GM21786 (cell line): ENCODE data around the gene ZNF3.

ENCODE experiments used
- ATAC-seq: cut with Tn5 transposase; IDR thresholded peaks from one replicate; pipeline ENCODE4 v1.9.1; 2021; ENCODE audit not compliant: unreplicated experiment

ZNF3 gene

DNA sequence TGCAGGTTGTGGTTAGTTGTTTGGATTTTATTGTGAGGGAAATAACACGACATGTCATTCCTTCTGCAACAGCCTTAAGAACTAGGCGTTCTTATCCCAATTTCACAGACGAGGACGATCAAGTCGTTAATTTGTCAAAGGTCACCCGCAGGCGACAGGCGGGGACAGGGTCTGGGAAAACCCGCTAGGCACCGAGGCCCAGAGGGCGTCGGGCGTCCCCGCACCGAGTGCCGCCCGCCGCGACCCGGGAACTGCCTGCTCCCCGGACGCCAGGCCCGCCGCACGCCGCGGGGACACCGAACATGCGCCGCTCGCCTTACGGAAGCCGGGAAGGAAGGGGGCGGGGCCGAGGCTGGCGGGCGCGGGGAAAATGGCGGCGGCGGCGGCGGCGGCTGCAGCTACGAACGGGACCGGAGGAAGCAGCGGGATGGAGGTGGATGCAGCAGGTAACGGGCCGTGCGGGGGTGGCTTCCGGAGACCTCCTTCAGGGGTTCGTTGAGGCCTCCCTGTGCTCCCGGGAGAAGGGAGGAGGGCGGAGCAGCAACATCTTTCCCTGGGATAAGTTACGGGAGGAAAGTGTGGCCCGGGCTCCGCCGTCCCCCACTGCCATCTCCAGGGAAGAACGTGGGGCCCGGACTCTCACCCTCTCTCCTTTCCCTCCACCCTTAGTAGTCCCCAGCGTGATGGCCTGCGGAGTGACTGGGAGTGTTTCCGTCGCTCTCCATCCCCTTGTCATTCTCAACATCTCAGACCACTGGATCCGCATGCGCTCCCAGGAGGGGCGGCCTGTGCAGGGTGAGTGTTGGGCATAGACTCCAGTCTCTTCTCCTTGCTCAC lies 7.3 kb upstream of the ZNF3 start, which contains the start of gene COPS6:
Gene COPS6 (plus strand): TSS at position 349 of the 837 bp plus-strand sequence. CDS start 22 bp downstream, at position 371.
- peak; percentile 66 for ATAC-seq

DNA sequence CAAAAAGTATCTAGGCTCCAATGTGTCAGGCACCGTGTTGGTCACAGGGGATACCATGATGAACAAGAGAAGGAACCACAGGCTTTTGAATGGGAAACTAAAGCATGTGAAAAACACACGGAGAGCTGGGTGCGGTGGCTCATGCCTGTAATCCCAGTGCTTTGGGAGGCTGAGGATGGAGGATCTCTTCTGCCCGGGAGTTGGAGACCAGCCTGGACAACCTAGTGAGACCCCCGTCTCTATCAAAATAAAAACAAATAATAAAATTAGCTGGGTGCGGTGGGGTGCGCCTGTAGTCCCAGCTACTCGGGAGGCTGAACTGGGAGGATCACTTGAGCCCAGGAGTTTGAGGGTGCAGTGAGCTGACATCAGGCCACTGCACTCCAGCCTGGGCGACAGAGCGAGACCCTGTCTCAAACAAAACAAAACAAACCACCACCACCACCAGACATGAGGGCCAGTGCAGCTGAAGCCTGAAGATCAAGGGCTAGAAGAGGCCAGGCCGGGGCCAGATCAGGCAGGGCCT lies 6.6 kb upstream of the ZNF3 start:
- peak; percentile 25 for ATAC-seq

DNA sequence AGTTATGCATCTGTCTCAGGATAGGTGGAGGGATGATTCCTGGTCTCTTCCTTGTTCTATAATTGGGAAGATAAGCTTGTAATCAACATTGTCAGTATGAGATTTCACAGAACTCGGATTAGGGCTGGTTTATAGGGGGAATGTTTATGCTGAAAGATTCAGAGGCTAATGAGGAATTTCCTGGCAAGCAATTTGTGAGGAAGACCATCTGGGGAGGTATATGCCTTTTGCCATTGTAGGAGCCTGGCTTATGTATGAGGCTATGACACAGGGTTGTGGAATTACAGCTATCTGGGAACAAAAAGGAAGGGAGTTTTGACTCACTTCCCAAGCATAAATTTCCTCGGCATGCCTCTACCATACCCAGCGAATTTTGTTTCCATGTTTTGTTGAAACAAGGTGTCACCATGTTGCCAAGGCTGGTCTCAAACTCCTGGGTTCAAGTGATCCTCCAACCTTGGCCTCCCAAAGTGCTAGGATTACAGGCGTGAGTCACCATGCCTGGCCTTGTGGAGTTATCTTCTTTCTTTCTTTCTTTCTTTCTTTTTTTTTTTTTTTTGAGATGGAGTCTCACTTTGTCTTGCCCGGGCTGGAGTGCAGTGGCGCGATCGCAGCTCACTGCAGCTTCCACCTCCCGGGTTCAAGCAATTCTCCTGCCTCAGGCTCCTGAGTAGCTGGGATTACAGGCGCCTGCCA lies 5.7 kb upstream of the ZNF3 start:
- no peak for ATAC-seq

DNA sequence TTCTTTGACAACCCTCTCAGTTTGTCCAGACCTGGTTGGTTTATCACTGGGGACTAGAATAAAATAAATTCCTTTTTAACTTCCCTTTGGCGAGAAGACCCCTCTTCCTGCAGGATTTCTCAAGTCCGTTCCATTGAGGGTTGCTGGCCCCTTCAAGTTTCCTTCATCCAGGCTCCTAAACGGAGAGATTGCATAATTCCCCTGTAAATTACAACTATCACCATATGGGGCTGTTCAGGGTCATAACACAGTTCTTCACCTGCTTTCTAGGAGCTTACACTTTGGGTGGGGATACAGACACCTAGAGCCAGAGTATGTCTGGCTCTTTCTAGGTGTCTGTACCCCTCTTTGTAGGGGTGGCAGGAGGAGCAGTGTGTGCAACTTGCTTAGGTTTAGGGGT lies 4.0 kb upstream of the ZNF3 start:
- no peak for ATAC-seq

DNA sequence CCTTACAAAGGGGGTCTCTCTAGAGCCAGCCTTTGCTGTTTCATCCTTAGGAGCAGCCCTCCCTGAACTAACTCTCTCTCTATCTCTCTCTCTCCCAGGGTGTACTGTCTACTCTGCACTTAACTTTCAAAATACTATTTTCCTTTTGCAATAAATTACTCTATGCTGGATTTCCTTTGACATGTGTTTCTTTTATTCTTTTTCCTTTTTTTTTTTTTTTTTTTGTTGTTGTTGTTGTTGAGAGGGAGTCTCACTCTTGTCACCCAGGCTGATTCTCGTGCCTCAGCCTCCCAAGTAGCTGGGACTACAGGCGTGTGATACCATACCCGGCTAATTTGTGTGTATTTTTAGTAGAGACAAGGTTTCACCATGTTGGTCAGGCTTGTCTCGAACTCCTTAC lies 1.5 kb upstream of the ZNF3 start:
- ATAC-seq, result no peak

DNA sequence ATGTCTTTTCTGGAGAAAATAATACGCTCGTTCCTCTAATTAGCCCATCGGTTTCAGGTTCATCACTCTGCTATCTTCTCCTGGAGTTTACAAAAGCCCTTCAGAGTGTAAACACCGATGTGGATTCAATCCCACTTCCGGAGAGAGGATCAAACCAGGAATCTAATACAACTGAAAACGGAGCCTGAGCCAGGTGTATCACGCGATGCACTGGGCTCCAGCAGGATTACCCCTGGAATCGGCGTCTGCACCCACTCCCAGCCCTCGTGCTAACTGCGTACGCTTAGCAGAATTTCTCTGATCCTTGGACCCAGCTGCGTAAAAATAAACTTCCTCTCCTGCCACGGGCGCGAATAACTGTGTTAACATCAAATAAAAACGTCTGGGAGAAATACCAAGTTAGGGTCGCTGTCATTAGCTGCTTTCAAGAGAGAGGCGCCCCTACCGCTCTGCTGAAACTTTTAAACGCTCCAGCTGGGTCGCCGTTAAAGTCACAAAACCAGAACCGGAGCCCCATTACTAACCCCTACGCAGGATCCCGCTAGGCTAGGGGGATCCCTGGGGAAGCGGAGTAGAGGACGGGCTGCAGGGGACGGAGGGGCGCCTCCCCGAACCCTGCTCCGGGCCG lies 502 bp downstream of the ZNF3 start:
- ATAC-seq, result no peak

DNA sequence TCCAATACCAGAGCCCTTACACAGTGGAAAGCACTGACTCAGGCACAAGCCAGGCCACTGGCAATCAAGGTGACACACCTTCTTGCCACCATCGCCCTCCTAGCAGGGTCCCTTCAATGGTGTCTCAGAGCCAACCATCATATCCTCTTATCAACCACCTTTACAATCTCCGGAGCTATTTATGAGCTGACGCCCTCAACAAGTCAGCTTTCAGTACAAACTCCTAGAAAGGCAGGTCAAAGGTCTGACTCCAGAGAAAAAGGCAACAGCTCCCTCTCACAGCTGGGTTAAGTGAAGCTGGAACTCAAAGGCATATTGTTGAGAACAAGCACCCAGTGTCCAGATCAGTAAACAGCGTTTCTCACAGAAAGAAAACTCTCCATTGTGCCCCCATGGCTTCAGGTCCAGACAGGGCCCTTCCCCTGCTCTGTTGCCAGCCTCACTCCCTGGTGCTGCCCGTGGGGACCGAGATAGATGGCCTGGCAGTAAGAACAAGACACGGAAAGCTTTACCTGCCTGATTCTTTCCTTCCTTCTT lies 2.4 kb downstream of the ZNF3 start:
- no peak for ATAC-seq

DNA sequence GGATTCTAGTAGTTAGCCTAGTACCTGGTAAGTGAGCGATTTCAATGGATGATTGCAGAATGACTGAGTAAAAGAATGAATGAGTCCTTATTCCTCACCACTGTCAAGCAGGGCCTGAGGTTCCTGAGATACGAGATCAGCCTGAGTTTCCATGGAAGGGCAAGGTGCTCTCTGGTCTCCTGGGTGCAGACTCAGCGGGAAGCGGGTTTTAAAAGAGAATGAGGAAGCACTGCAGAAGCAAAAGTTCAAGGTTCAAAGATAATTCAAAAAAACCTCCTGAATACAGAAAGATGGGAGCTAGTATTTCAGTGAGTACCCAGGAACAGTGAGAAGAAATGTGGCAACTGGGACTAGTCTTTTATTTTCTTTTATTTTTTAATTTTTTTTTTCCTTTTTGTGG lies 4.3 kb downstream of the ZNF3 start:
- ATAC-seq, result no peak

DNA sequence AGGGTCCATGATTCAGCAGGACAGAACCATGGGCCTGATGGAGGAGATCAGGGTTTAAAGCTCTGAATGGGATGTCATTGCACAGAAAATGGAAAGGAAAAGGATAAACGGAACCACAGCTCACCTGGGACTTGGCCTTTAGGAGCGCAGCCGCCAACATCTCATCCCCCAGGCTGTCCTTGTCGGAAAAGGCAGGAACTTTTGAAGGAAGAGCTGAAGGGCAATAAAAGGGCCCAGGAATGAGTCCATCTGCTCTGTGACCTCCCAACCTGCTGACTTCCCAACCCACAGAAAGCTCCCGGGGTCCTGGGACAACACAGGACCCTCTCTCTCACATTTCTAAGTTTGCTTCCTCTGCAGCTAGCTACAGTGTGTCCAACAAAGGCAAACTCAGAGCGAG lies 6.1 kb downstream of the ZNF3 start:
- ATAC-seq, result no peak

DNA sequence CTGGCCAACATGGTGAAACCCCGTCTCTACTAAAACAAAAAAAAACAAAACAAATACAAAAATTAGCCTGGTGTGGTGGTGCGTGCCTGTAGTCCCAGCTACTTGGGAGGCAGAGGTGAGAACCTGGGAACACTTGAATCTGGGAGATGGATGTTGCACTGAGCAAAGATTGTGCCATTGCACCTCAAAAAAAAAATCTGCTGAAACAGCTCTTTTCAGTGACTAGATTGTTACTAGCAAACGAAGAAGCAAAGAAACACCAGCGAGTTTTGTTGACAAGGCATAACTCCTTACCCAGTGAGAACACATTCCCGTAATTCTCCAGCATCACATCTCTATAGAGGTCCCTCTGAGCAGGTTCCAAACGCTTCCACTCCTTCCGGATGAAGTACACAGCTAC lies 6.7 kb downstream of the ZNF3 start:
- ATAC-seq, result no peak

DNA sequence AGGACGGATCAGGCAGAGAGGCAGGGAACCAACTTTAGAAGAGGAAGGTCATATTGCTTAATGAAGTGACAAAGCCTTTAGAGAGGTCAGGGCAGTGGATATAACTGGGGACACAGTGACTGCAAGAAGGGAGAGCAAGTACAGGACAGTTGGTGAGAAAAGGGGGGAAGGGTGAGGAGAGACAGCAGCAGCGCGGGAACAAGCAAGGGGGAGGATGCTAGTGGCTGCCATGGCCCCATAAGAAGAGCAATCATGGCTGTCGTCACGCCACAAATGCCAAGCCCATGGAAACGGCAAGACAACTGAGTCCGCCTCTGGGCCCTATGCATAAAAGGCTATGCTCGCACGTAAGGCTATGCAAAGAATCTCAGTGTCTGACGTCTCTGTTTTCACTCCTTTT lies 9.1 kb downstream of the ZNF3 start:
- no peak for ATAC-seq

DNA sequence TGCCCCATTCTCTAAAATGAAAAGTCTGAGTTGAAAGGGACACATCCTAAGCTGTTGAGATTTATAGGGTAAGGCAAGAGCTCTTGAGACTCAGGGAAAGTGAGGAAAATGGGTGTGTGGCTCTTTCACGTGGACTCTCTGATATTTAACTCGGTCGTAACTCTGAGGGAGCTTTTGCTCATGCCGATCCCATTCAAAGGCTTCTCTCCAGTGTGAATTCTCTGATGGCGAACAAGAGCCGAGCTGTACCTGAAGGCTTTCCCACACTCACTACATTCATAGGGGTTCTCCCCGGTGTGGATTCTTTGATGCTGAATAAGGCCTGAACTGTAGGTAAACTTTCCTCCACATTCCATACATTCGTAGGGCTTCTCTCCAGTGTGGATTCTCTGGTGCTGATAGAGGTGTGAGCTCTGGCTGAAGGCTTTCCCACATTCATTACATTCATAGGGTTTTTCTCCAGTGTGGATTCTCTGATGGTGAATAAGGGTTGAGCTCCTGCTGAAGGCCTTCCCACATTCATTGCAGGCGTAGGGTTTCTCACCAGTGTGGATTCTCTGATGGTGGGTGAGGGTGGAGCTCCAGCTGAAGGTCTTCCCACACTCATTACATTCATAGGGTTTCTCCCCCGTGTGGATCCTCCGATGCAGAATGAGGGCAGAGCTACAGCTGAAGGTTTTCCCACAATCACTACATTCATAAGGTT lies 10.4 kb downstream of the ZNF3 start:
- ATAC-seq, result no peak

DNA sequence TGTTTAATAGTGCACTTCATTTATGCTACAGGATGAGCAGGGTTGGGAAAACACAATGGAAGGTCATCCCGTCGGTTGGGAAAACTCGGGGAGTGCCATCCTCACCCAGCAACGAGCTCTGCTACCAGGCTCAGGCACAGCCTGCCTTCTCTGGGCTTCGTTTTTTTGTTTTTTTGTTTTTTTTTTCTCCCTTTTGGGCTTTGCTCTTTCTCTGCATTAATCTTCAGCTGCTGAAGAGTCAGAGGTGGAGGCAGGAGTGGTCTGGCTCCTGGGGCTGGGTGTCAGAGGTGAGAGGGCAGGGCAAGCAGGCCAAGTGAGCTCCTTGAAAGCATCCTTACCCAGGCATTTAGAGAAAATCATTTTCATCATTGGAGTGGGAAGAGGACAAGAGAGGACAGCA lies 11.5 kb downstream of the ZNF3 start:
- ATAC-seq, result no peak

DNA sequence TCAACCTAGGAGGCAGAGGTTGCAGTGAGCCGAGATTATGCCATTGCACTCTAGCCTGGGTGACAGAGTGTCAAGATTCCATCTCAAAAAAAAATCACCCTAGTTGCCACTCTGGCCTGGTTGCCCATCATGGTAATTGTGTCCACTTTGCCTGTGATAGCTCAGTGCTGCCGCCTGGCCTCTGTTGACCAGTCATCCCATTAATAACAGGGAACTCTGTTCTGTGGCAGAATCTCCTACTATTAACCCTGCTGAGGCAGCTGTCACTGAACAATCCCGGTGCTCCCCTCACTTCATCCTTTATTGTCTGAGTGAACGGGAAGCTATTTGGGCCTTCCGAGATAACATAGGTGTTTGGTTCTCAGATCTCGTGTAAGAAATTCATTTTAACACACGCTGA lies 14.6 kb downstream of the ZNF3 start:
- no peak for ATAC-seq

DNA sequence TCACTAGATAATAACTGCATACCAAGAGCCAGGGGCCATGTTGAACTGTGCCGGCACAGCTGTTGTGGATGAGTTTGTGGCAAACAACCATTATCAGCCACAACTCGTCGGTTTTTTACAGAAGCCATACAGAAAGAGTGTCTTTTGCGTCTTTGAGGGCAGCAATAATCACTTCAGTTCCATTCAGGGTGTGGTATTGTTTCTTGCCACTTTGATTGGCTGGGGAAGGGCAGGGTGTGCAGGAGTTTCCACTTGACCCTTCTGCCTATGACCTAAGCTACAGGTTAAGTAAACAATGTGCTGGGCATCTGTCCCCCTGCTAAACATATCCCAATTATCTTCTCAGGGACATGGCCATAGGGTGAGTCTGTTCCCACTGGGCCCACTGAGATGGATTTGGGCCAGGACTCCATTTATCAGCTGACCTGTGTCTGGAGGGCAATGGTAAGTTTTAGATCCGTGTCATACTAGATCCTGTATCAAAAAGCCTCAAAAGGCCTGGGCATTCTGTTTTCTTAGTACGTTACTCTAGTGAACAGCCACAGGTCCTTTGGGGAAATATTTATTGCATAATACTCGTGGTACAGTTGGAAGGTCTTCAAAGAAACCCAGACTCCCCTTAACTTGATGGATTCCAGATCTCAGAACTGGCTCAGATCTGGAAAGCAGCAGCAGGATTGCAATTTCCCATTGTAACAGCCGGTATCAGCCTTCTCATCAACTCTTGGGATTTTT lies 15.9 kb downstream of the ZNF3 start:
- no peak for ATAC-seq

DNA sequence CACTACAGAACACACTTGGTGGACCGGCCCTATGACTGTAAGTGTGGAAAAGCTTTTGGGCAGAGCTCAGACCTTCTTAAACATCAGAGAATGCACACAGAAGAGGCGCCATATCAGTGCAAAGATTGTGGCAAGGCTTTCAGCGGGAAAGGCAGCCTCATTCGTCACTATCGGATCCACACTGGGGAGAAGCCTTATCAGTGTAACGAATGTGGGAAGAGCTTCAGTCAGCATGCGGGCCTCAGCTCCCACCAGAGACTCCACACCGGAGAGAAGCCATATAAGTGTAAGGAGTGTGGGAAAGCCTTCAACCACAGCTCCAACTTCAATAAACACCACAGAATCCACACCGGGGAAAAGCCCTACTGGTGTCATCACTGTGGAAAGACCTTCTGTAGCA lies 17.4 kb downstream of the ZNF3 start:
- ATAC-seq, result no peak

DNA sequence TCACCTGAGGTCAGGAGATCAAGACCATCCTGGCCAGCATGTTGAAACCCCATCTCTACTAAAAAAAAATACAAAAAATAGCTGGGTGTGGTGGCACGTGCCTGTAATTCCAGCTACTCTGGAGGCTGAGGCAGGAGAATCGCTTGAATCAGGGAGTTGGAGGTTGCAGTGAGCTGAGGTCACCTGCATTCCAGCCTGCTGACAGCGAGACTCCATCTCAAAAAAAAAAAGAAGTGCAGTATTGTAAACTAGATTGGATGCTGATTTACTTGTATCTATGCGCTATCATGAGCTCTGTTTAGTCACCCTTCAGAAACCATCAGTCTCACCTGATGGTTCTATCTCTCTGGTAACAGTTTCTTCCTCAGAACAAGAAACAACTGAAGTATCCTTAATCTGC lies 18.1 kb downstream of the ZNF3 start:
- ATAC-seq, result no peak

DNA sequence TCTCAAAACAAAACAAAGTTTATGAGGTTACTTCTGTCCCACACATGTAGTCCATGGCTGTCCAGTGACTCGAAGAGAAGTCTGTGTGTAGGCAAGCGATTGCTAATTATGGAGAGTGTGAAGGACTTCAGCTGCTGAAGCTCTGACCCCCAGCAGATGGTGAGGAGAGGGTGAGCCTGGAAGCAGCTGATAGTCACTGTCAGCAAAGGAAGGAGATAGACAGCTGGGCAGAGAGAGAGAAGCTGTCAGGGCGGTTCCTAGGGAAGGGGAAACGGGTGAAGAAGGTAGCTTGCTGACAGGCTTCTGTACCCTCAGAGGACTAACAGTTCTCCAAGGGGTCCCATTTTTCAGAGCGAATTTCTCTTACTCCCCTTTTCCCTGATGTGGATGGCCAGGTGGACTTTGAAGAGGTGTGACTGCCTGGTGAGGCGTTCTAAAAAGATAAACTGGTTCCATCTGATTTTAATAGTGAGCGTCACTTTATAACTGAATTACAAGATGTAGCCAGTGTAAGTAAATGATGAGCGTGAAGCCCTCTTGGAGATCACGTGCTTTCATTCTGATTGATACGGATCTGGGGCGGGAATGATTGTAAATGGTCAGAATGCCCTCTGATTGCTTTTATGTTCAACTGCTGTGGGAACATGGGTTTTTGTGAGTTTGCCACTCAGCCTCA lies 19.9 kb downstream of the ZNF3 start:
- ATAC-seq, result no peak

DNA sequence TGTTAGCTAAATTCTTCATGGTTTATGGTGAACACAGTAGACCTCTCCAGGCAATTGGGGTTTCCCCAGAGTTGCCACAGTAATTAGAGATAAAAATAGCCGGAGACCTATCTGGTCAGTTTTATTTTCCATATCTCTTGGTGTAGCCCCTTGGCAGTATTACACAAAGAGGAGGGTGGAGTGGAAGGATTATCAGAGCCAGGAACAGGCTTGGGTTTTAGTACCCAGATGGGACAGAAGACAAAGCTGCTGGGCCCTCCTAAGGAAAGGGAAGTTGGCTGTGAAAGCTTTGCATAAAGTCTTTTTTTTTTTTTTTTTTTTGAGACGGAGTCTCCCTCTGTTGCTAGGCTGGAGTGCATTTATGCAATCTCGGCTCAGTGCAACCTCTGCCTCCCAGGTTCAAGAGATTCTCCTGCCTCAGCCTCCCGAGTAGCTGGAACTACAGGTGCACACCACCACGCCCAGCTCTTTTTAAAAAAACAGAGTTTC lies 22.2 kb downstream of the ZNF3 start:
- no peak for ATAC-seq

DNA sequence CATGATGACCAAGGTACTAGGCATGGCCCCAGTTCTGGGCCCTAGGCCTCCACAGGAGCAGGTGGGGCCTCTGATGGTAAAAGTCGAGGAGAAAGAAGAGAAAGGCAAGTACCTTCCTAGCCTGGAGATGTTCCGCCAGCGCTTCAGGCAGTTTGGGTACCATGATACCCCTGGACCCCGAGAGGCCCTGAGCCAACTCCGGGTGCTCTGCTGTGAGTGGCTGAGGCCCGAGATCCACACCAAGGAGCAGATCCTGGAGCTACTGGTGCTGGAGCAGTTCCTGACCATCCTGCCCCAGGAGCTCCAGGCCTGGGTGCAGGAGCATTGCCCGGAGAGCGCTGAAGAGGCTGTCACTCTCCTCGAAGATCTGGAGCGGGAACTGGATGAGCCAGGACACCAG lies 24.5 kb downstream of the ZNF3 start:
- ATAC-seq, result no peak
